GM23338 (cell line): ENCODE data around the gene GZMB. TPM values are rescaled to one million over a fixed set of nuclear protein-coding genes. Genes with fewer than 3 reads are reported as not detected.

ENCODE experiments used
- ATAC-seq: fragments of 200-7000 bp; cut with Tn5 transposase; 3 replicates; pipeline ENCODE4 v1.9.1; 2020
- DNase-seq: peaks from one replicate; pipeline ENCODE4 v3.0.0-alpha.2; 2015; ENCODE audit warnings: low spot score
- H2AFZ ChIP-seq: fragments of 200-600 bp; sonication (generic); 2 replicates; pipeline ENCODE4 v1.8.0; 2016; ENCODE audit warnings: antibody characterized with exemption, mild to moderate bottlenecking, moderate library complexity
- H3F3A ChIP-seq: fragments of 200-600 bp; sonication (generic); replicated peaks from 2 replicates; pipeline ENCODE4 v1.8.0; 2017; ENCODE audit warnings: antibody characterized with exemption, mixed run types, low read depth
- H3K27ac ChIP-seq: fragments of 200-600 bp; sonication (generic); 2 replicates; pipeline ENCODE4 v1.6.1; 2016; ENCODE audit warnings: low read depth
- H3K27me3 ChIP-seq: fragments of 200-600 bp; sonication (generic); 2 replicates; pipeline ENCODE4 v1.8.0; 2016; ENCODE audit warnings: mild to moderate bottlenecking, mixed run types, moderate library complexity; ENCODE audit not compliant: insufficient read depth
- H3K36me3 ChIP-seq: fragments of 200-600 bp; sonication (generic); 2 replicates; pipeline ENCODE4 v1.8.0; 2016; ENCODE audit warnings: mild to moderate bottlenecking; ENCODE audit not compliant: insufficient read depth
- H3K4me1 ChIP-seq: fragments of 200-600 bp; sonication (generic); 2 replicates; pipeline ENCODE4 v1.8.0; 2016; ENCODE audit warnings: mild to moderate bottlenecking, moderate library complexity; ENCODE audit not compliant: insufficient read depth
- H3K4me2 ChIP-seq: fragments of 200-600 bp; sonication (generic); 2 replicates; pipeline ENCODE4 v1.7.1; 2017; ENCODE audit warnings: mixed run types
- H3K4me3 ChIP-seq: fragments of 200-600 bp; sonication (generic); 2 replicates; pipeline ENCODE4 v1.6.1; 2016; ENCODE audit warnings: mixed run types
- H3K79me2 ChIP-seq: fragments of 200-600 bp; sonication (generic); replicated peaks from 2 replicates; pipeline ENCODE4 v1.8.0; 2017; ENCODE audit warnings: mild to moderate bottlenecking; ENCODE audit not compliant: insufficient read depth
- H3K9me2 ChIP-seq: fragments of 200-600 bp; sonication (generic); 2 replicates; pipeline ENCODE4 v1.8.0; 2017; ENCODE audit not compliant: insufficient read depth
- H4K20me1 ChIP-seq: fragments of 200-600 bp; sonication (generic); replicated peaks from 2 replicates; pipeline ENCODE4 v1.8.0; 2017; ENCODE audit warnings: mild to moderate bottlenecking; ENCODE audit not compliant: insufficient read depth
- H3K27ac Mint-ChIP-seq: 2 replicates; pipeline ENCODE4 v1.8.0; 2020; ENCODE audit warnings: inconsistent platforms, mild to moderate bottlenecking, moderate library complexity, mixed read lengths
- H3K27me3 Mint-ChIP-seq: 3 replicates; pipeline ENCODE4 v1.8.0; 2022; ENCODE audit warnings: low read depth, mild to moderate bottlenecking, moderate library complexity, mixed read lengths, inconsistent platforms; ENCODE audit not compliant: insufficient read depth, poor library complexity
- H3K36me3 Mint-ChIP-seq: 3 replicates; pipeline ENCODE4 v1.8.0; 2021; ENCODE audit warnings: low read depth, mild to moderate bottlenecking, inconsistent platforms, moderate library complexity, mixed read lengths
- H3K4me1 Mint-ChIP-seq: 3 replicates; pipeline ENCODE4 v1.8.0; 2020; ENCODE audit warnings: mild to moderate bottlenecking, inconsistent platforms, mixed read lengths
- H3K4me3 Mint-ChIP-seq: 3 replicates; pipeline ENCODE4 v1.8.0; 2021; ENCODE audit warnings: moderate library complexity, mild to moderate bottlenecking, inconsistent platforms, mixed read lengths
- H3K9me3 Mint-ChIP-seq: 3 replicates; pipeline ENCODE4 v1.8.0; 2020; ENCODE audit warnings: moderate library complexity, mild to moderate bottlenecking, inconsistent platforms, mixed read lengths
- CREB1 ChIP-seq: fragments of 250-450 bp; sonication (Bioruptor Pico); IDR thresholded peaks from 2 replicates; pipeline ENCODE4 v1.5.0; 2020; ENCODE audit warnings: low read depth, mild to moderate bottlenecking, moderate library complexity
- CTCF ChIP-seq, 2 experiments: fragments of 200-600 bp in 1 of 2; sonication (generic) in 1 of 2; conservative IDR thresholded peaks; 2 replicates each; pipeline versions ENCODE4 v1.5.1 to v1.6.1; 2016 to 2017; ENCODE audit warnings: antibody characterized with exemption in 2 of 2, low read depth in 2 of 2, mild to moderate bottlenecking in 2 of 2, moderate library complexity in 1 of 2
- EZH2 ChIP-seq: fragments of 200-600 bp; sonication (generic); IDR thresholded peaks from one replicate; pipeline ENCODE4 v1.8.0; 2017; ENCODE audit warnings: antibody characterized with exemption, mild to moderate bottlenecking, low read depth; ENCODE audit not compliant: unreplicated experiment
- EZH2phosphoT487 ChIP-seq: fragments of 200-600 bp; sonication (generic); IDR thresholded peaks from one replicate; pipeline ENCODE4 v1.8.1; 2018; ENCODE audit warnings: antibody characterized with exemption; ENCODE audit not compliant: unreplicated experiment
- JUNB ChIP-seq: IDR thresholded peaks from one replicate; pipeline ENCODE4 v1.6.1; 2016; ENCODE audit warnings: antibody characterized with exemption; ENCODE audit not compliant: unreplicated experiment
- NANOG ChIP-seq: IDR thresholded peaks from 2 replicates; pipeline ENCODE4 v1.6.1; 2016; ENCODE audit warnings: antibody characterized with exemption, borderline replicate concordance
- POLR2AphosphoS5 ChIP-seq: IDR thresholded peaks from 2 replicates; pipeline ENCODE4 v1.6.1; 2016; ENCODE audit warnings: antibody characterized with exemption, low read depth
- STAT1 ChIP-seq: IDR thresholded peaks from one replicate; pipeline ENCODE4 v1.6.1; 2016; ENCODE audit warnings: antibody characterized with exemption; ENCODE audit not compliant: unreplicated experiment
- ZNF114 ChIP-seq: fragments of 250-450 bp; sonication (Bioruptor Pico); IDR thresholded peaks from 2 replicates; pipeline ENCODE4 v1.5.0; 2020; ENCODE audit warnings: mild to moderate bottlenecking, moderate library complexity
- ZNF331 ChIP-seq: fragments of 250-450 bp; sonication (Bioruptor Pico); IDR thresholded peaks from 2 replicates; pipeline ENCODE4 v1.5.0; 2020; ENCODE audit warnings: low read depth, mild to moderate bottlenecking, moderate library complexity
- ZNF462 ChIP-seq: fragments of 250-450 bp; sonication (Bioruptor Pico); IDR thresholded peaks from 2 replicates; pipeline ENCODE4 v1.5.0; 2020; ENCODE audit warnings: mild to moderate bottlenecking, moderate library complexity
- polyA plus RNA-seq: library from polyadenylated mRNA; unstranded; fragments of >200 nt; fragmentation: Nextera tagmentation; extraction: Ambion mirVana; gene quantifications from 2 replicates; pipeline ENCODE4 v1.2.1, GENCODE V29; 2016
- total RNA-seq: library from RNA; depleted of rRNA; stranded (reverse); fragments of >200 nt; shearing (Covaris generic); gene quantifications from 2 replicates; pipeline ENCODE4 v1.2.3, GENCODE V29; 2014
- TF ChIP-seq, protein P1 (sequence below): IDR thresholded peaks from 2 replicates; pipeline ENCODE4 v1.6.1; 2016; ENCODE audit warnings: antibody characterized with exemption
- TF ChIP-seq, protein P2 (sequence below): IDR thresholded peaks from one replicate; pipeline ENCODE4 v1.6.1; 2018; ENCODE audit warnings: antibody characterized with exemption; ENCODE audit not compliant: unreplicated experiment

GZMB gene
- total and polyA plus RNA-seq, 2 experiments from 2014 or later, result not detected

GRCh38 chr14:24680516-24680915 is 46.5 kb upstream of the GZMB start:
- peaks cover 4% of the 10 kb centered on the region for H3K27me3 Mint-ChIP-seq

More at GRCh38 chr14:24680516-24680915, 46.5 kb upstream of the GZMB start:
- peaks cover 3% of the 10 kb centered on the region; the same call in 2 of the 3 replicates for H3K4me1 Mint-ChIP-seq
- Histone ChIP-seq H2AFZ (no peak overlapping the region), H3K4me3 (no peak overlapping the region), H3K27ac (no peak overlapping the region), H3K4me1 (no peaks in the 10 kb centered on the region), H3K79me2 (no peaks in the 10 kb centered on the region), H3K9me2 (peaks cover 5% of the 10 kb centered on the region; the same call in 1 of the 2 replicates), H3K36me3 (no peaks in the 10 kb centered on the region), H3F3A (no peaks in the 10 kb centered on the region), H3K27me3 (peaks cover 4% of the 10 kb centered on the region; the same call in 1 of the 2 replicates), H4K20me1 (no peaks in the 10 kb centered on the region), H3K4me2 (no peak overlapping the region)
- TF ChIP-seq EZH2 (no peak), ZNF462 (no peak), EZH2phosphoT487 (no peak), ZNF114 (no peak), POLR2AphosphoS5 (no peak), STAT1 (no peak), JUNB (no peak), CTCF (conservative IDR thresholded peaks at IDR 0.05; ENCODE audit: low read depth in 2 of 2) (no peak), CREB1 (CRISPR knock-in tag) (no peak), NANOG (no peak), ZNF331 (CRISPR knock-in tag) (no peak)
- TF ChIP-seq, protein P1, sequence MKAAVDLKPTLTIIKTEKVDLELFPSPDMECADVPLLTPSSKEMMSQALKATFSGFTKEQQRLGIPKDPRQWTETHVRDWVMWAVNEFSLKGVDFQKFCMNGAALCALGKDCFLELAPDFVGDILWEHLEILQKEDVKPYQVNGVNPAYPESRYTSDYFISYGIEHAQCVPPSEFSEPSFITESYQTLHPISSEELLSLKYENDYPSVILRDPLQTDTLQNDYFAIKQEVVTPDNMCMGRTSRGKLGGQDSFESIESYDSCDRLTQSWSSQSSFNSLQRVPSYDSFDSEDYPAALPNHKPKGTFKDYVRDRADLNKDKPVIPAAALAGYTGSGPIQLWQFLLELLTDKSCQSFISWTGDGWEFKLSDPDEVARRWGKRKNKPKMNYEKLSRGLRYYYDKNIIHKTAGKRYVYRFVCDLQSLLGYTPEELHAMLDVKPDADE, result no peak
- TF ChIP-seq, protein P2, sequence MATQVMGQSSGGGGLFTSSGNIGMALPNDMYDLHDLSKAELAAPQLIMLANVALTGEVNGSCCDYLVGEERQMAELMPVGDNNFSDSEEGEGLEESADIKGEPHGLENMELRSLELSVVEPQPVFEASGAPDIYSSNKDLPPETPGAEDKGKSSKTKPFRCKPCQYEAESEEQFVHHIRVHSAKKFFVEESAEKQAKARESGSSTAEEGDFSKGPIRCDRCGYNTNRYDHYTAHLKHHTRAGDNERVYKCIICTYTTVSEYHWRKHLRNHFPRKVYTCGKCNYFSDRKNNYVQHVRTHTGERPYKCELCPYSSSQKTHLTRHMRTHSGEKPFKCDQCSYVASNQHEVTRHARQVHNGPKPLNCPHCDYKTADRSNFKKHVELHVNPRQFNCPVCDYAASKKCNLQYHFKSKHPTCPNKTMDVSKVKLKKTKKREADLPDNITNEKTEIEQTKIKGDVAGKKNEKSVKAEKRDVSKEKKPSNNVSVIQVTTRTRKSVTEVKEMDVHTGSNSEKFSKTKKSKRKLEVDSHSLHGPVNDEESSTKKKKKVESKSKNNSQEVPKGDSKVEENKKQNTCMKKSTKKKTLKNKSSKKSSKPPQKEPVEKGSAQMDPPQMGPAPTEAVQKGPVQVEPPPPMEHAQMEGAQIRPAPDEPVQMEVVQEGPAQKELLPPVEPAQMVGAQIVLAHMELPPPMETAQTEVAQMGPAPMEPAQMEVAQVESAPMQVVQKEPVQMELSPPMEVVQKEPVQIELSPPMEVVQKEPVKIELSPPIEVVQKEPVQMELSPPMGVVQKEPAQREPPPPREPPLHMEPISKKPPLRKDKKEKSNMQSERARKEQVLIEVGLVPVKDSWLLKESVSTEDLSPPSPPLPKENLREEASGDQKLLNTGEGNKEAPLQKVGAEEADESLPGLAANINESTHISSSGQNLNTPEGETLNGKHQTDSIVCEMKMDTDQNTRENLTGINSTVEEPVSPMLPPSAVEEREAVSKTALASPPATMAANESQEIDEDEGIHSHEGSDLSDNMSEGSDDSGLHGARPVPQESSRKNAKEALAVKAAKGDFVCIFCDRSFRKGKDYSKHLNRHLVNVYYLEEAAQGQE, result no peak
- H3K9me3 Mint-ChIP-seq, result no peaks in the 10 kb centered on the region; the same call in 2 of the 3 replicates
- ATAC-seq, result no peak
- no peak overlapping the region for H3K4me3 Mint-ChIP-seq
- DNase-seq, result no peak
- no peaks in the 10 kb centered on the region for H3K36me3 Mint-ChIP-seq
- H3K27ac Mint-ChIP-seq, result no peak overlapping the region
